Activated CD8-positive, alpha-beta T cell treated with anti-CD3 and anti-CD28 coated beads for 36 hours (primary cell): ENCODE data around the gene AMBRA1. TPM values are rescaled to one million over a fixed set of nuclear protein-coding genes. Genes with fewer than 3 reads are reported as not detected.

Source experiments
- ATAC-seq: fragments of 200-7000 bp; cut with Tn5 transposase; one replicate; pipeline ENCODE4 v1.10.0; 2021; ENCODE audit warnings: mild to moderate bottlenecking, moderate library complexity
- CTCF ChIA-PET: fragments of 350-600 bp; sonication (Branson Sonifier 250); formaldehyde crosslinking; loops from one replicate; lab custom pipeline; 2021; ENCODE audit warnings: antibody characterized with exemption; lab: Charles Lee
- POLR2A ChIA-PET: fragments of 350-600 bp; sonication (Branson Sonifier 250); formaldehyde crosslinking; loops from one replicate; lab custom pipeline; 2021; ENCODE audit warnings: antibody characterized with exemption; lab: Charles Lee
- DNase-seq: peaks from one replicate; pipeline ENCODE4 v3.0.0-alpha.2; 2020
- H3K27ac Mint-ChIP-seq: one replicate; pipeline ENCODE4 v1.8.0; 2021; ENCODE audit warnings: mild to moderate bottlenecking, mixed read lengths
- H3K27me3 Mint-ChIP-seq: one replicate; pipeline ENCODE4 v1.8.0; 2021; ENCODE audit warnings: mixed read lengths
- H3K36me3 Mint-ChIP-seq: one replicate; pipeline ENCODE4 v1.8.0; 2021; ENCODE audit warnings: low read depth, mixed read lengths
- H3K4me1 Mint-ChIP-seq: one replicate; pipeline ENCODE4 v1.8.0; 2021; ENCODE audit warnings: low read depth, mixed read lengths
- H3K4me3 Mint-ChIP-seq: one replicate; pipeline ENCODE4 v1.8.0; 2021; ENCODE audit warnings: mild to moderate bottlenecking, moderate library complexity, mixed read lengths
- H3K9me3 Mint-ChIP-seq: one replicate; pipeline ENCODE4 v1.8.0; 2021; ENCODE audit warnings: mixed read lengths
- intact Hi-C: fragments of 100-400 bp; cut with micrococcal nuclease; formaldehyde crosslinking; loops from one replicate; pipeline ENCODE4 v1.10.0; 2022
- total RNA-seq, 2 experiments: library from RNA; stranded (reverse); gene quantifications; one replicate each; pipeline ENCODE4 v1.2.3, GENCODE V29; 2021
- TF ChIP-seq, protein P1 (sequence below): fragments of 200-600 bp; IDR thresholded peaks from one replicate; pipeline ENCODE4 v1.8.0; 2022; ENCODE audit warnings: antibody characterized with exemption, mild to moderate bottlenecking

The AMBRA1 gene
- total RNA-seq, 2 experiments from 2014 or later, result 24.0 to 24.1 TPM

DNA sequence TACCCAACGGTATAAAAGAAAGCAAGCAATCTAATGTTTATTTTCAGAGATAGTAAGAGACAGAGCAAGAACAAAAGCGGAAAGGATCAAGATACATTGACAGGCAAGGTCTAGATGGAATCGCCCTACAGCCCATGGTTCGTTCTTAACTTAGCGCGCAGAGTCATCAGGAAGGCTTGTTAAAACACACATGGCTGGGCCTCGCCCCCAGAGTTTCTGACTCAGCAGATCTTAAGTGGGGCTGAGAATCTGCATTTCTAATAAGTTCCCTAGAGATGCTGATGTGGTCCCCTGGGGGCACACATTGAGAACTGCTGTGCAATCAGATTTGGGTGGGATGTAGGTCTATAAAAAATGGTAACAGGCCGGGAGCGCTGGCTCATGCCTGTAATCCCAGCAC lies 166.5 kb downstream of the AMBRA1 start:
- ChIA-PET POLR2A (no interaction called here), CTCF (no interaction called here)
- no peaks in the 10 kb centered on the region for H3K27me3 Mint-ChIP-seq
- no peak overlapping the region for H3K27ac Mint-ChIP-seq
- H3K9me3 Mint-ChIP-seq, result no peaks in the 10 kb centered on the region
- DNase-seq (no peak), ATAC-seq (no peak)
- TF ChIP-seq, protein P1, sequence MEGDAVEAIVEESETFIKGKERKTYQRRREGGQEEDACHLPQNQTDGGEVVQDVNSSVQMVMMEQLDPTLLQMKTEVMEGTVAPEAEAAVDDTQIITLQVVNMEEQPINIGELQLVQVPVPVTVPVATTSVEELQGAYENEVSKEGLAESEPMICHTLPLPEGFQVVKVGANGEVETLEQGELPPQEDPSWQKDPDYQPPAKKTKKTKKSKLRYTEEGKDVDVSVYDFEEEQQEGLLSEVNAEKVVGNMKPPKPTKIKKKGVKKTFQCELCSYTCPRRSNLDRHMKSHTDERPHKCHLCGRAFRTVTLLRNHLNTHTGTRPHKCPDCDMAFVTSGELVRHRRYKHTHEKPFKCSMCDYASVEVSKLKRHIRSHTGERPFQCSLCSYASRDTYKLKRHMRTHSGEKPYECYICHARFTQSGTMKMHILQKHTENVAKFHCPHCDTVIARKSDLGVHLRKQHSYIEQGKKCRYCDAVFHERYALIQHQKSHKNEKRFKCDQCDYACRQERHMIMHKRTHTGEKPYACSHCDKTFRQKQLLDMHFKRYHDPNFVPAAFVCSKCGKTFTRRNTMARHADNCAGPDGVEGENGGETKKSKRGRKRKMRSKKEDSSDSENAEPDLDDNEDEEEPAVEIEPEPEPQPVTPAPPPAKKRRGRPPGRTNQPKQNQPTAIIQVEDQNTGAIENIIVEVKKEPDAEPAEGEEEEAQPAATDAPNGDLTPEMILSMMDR, result no peak
- intact Hi-C loops, result no loop called here
- no peaks in the 10 kb centered on the region for H3K4me1 Mint-ChIP-seq
- no peak overlapping the region for H3K4me3 Mint-ChIP-seq
- H3K36me3 Mint-ChIP-seq, result peaks cover 13% of the 10 kb centered on the region

DNA sequence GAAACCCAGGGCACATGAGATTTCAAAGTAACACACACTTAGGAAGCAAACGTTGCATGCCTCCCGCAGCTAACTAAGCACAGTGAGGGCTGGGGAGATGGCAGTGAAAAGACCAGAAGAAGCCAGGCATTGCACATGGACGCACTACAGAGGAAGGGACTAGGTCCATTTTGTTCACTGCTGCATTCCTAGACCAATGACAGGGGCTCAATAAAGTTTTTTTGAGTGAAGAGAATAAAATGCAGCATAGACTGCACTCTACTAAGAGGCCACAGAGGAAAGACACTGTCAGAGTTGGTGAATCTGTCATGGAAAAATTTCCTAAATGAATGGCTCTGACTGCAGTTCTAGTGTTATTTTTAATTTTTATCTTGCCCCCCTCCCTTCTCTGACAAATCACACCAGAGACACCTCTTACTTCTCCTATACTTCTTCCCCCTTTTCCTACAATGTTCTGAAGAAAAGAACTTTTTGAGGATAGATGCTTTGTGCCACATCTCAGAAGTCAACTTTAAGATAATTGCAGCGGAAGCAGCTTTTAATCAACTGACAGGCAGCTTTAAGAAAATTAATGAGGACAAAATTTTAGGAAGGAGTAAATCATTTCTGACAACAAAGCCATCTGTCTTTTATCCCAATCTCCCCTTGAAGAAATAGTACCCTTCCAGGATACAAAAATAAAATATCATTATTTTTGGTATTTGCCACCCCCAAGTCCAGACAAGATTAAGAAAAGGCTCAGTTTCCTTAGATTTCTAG lies 167.4 kb downstream of the AMBRA1 start:
- H3K4me1 Mint-ChIP-seq, result no peaks in the 10 kb centered on the region
- CTCF ChIA-PET, result no interaction called here
- TF ChIP-seq, protein P1, result no peak
- H3K27me3 Mint-ChIP-seq, result no peaks in the 10 kb centered on the region
- DNase-seq (no peak), ATAC-seq (no peak)
- POLR2A ChIA-PET, result no interaction called here
- intact Hi-C loops, result no loop called here
- no peak overlapping the region for H3K27ac Mint-ChIP-seq
- H3K4me3 Mint-ChIP-seq, result no peak overlapping the region
- peaks cover 16% of the 10 kb centered on the region for H3K36me3 Mint-ChIP-seq
- H3K9me3 Mint-ChIP-seq, result no peaks in the 10 kb centered on the region

DNA sequence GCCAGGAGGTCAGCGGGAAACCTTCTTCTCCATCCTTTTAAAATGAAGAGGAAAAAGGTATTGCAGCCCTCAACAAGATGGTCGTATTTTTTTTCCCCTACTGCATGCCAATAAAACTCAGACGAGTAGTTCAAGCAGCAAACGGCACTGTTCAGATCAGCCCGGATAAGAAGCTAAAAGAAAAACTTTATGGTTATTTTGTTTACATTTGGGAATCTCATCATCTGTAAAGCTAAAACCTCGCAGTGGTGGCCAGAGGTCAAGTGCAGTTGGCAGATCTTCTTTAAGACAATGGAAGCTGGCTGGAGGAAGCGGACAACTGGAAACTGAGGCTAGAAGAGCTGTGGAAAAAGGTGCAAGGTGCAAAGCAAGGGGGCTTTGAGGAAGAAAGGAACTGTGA lies 171.2 kb downstream of the AMBRA1 start:
- Mint-ChIP-seq H3K4me3 (no peak overlapping the region), H3K27ac (no peak overlapping the region), H3K4me1 (peaks cover 9% of the 10 kb centered on the region), H3K36me3 (peaks cover 12% of the 10 kb centered on the region), H3K9me3 (no peaks in the 10 kb centered on the region), H3K27me3 (no peaks in the 10 kb centered on the region)
- ATAC-seq (no peak), DNase-seq (no peak)
- POLR2A ChIA-PET, result no interaction called here
- intact Hi-C loops, result no loop called here
- TF ChIP-seq, protein P1, result no peak
- CTCF ChIA-PET, result interaction anchor here (1.1 to 2.2 kb wide), 2 partner anchors 33 to 107 kb away, joined by 5 read pairs; no protein-coding TSS in a partner anchor

DNA sequence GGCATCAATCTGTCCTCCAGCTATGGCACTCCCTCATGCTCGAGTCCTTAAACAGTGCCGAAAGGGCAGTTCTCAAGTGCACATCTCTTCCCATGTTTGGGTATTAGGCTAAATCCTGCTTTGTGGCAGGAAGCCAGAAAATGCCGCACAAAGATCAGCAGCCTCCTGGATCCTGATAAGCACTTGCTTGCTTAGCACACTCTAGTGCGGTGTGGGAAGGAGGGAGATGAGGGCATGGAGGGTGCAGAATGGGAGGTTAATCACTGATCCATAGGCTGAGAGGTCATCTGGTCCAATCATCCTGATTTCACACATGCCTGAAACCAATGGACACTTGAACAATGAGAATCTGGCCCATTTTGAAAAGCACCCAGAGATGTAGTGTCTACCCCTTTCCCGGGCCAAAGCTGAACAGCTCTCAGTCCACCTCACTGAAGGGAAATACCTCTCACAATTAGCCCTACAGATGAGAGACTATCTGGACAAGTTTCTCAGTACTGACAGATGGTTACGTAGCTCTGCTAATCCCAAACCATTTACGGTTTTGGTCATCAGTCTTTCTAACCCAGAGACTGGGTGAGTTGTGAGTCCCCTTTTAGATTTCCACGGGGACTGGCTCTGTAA lies 172.5 kb downstream of the AMBRA1 start:
- H3K36me3 Mint-ChIP-seq, result peaks cover 18% of the 10 kb centered on the region
- DNase-seq (no peak), ATAC-seq (no peak)
- TF ChIP-seq, protein P1, result no peak
- H3K9me3 Mint-ChIP-seq, result no peaks in the 10 kb centered on the region
- no peak overlapping the region for H3K27ac Mint-ChIP-seq
- ChIA-PET POLR2A (no interaction called here), CTCF (interaction anchor here (2.2 kb wide), 1 partner anchor 32 kb away, joined by 5 read pairs; no protein-coding TSS in a partner anchor)
- H3K4me3 Mint-ChIP-seq, result no peak overlapping the region
- peaks cover 12% of the 10 kb centered on the region for H3K4me1 Mint-ChIP-seq
- H3K27me3 Mint-ChIP-seq, result no peaks in the 10 kb centered on the region
- intact Hi-C loops, result no loop called here

DNA sequence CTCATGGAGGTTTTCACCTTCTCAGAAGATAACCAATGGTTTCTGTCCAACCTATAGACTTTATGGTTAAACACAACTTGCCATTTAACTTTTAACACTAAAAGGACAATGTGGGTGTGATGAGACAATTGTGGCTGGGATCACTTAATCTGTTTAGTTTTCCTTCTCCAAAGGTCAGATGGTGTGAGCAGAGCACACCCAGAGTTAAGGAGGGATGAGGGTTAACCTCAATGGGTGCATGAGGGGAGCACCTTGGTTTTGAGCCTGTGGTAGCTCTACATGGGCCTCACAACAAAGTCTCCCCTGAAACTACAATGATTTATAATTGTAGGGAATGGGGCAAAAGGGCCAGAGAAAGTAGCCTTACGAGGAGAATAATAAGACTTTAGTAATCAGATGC lies 173.3 kb downstream of the AMBRA1 start:
- ChIA-PET POLR2A (no interaction called here), CTCF (interaction anchor here (0.5 kb wide), 1 partner anchor 129 kb away, joined by 3 read pairs; no protein-coding TSS in a partner anchor)
- DNase-seq (no peak), ATAC-seq (no peak)
- Mint-ChIP-seq H3K4me3 (no peak overlapping the region), H3K4me1 (peaks cover 16% of the 10 kb centered on the region), H3K9me3 (no peaks in the 10 kb centered on the region), H3K27ac (no peak overlapping the region), H3K27me3 (no peaks in the 10 kb centered on the region), H3K36me3 (peaks cover 21% of the 10 kb centered on the region)
- intact Hi-C loops, result no loop called here
- TF ChIP-seq, protein P1, result no peak
